Skeletal muscle tissue (tissue), 4 donors: Measurements from ENCODE around the gene ORC5. TPM values are rescaled to one million over a fixed set of nuclear protein-coding genes. Genes with fewer than 3 reads are reported as not detected.

Experiments
- H3K27ac ChIP-seq: one replicate; pipeline ENCODE4 v1.7.0; 2013; ENCODE audit warnings: mild to moderate bottlenecking, low read depth, low read length, inconsistent platforms
- H3K27me3 ChIP-seq, 3 donors: one replicate each; pipeline ENCODE4 v1.7.0; 2013; ENCODE audit warnings: low read length in 3 of 3; ENCODE audit not compliant: control insufficient read depth in 3 of 3, insufficient read depth in 3 of 3
- H3K36me3 ChIP-seq, 3 donors: one replicate each; pipeline ENCODE4 v1.7.0; 2013; ENCODE audit warnings: low read length in 3 of 3; ENCODE audit not compliant: control insufficient read depth in 3 of 3, insufficient read depth in 3 of 3
- H3K4me1 ChIP-seq, 3 donors: one replicate each; pipeline ENCODE4 v1.7.0; 2013; ENCODE audit warnings: low read length in 3 of 3, mild to moderate bottlenecking in 3 of 3; ENCODE audit not compliant: control insufficient read depth in 3 of 3, insufficient read depth in 3 of 3
- H3K4me3 ChIP-seq, 3 donors: one replicate each; pipeline ENCODE4 v1.7.0; 2013; ENCODE audit warnings: low read length in 3 of 3
- H3K9ac ChIP-seq, 3 donors: one replicate each; pipeline ENCODE4 v1.7.0; 2013; ENCODE audit warnings: low read length in 3 of 3, mild to moderate bottlenecking in 3 of 3, moderate library complexity in 2 of 3, low read depth in 1 of 3
- H3K9me3 ChIP-seq, 3 donors: one replicate each; pipeline ENCODE4 v1.7.0; 2013; ENCODE audit warnings: low read length in 3 of 3; ENCODE audit not compliant: control insufficient read depth in 3 of 3
- total RNA-seq: library from RNA; depleted of rRNA; stranded (reverse); fragments of >200 nt; gene quantifications from one replicate; pipeline ENCODE4 v1.2.3, GENCODE V29; 2014
- donor health status: Osteomylitis.

Gene ORC5
- total RNA-seq, 1 donor from 2014 or later, result 24.0 TPM

- Histone ChIP-seq H3K4me1 (no peaks in the 10 kb centered on the region), H3K4me3 (no peak overlapping the region), H3K36me3 (peaks cover 0 to 9% (median 5%) of the 10 kb centered on the region in 3 donors), H3K27me3 (no peaks in the 10 kb centered on the region), H3K27ac (no peak overlapping the region), H3K9ac (no peak overlapping the region), H3K9me3 (no peaks in the 10 kb centered on the region)
Measured at GRCh38 chr7:104161244-104161643, 46.6 kb downstream of the ORC5 start.

- Histone ChIP-seq H3K27ac (no peak overlapping the region), H3K9ac (no peak overlapping the region)
Measured at GRCh38 chr7:104160375-104160774, 47.4 kb downstream of the ORC5 start.

GRCh38 chr7:104156842-104157277 lies 51.0 kb downstream of the ORC5 start:
- H3K36me3 ChIP-seq, result peaks cover 0 to 3% (median 0%) of the 10 kb centered on the region in 3 donors
- H3K4me3 ChIP-seq, result no peak overlapping the region
- no peaks in the 10 kb centered on the region for H3K27me3 ChIP-seq

More at GRCh38 chr7:104160375-104160774, 47.4 kb downstream of the ORC5 start:
- Histone ChIP-seq H3K9me3 (no peaks in the 10 kb centered on the region), H3K4me1 (no peaks in the 10 kb centered on the region), H3K4me3 (no peak overlapping the region), H3K36me3 (peaks cover 0 to 9% (median 5%) of the 10 kb centered on the region in 3 donors), H3K27me3 (no peaks in the 10 kb centered on the region)

GRCh38 chr7:104153287-104153686 lies 54.5 kb downstream of the ORC5 start:
- Histone ChIP-seq H3K9ac (no peak overlapping the region), H3K4me1 (no peaks in the 10 kb centered on the region), H3K4me3 (no peak overlapping the region), H3K27ac (no peak overlapping the region), H3K36me3 (peaks cover 0 to 3% (median 0%) of the 10 kb centered on the region in 3 donors), H3K27me3 (no peaks in the 10 kb centered on the region), H3K9me3 (no peaks in the 10 kb centered on the region)

More at GRCh38 chr7:104156842-104157277, 51.0 kb downstream of the ORC5 start:
- no peak overlapping the region for H3K9ac ChIP-seq
- no peaks in the 10 kb centered on the region for H3K9me3 ChIP-seq
- H3K4me1 ChIP-seq, result no peaks in the 10 kb centered on the region
- no peak overlapping the region for H3K27ac ChIP-seq

- no peaks in the 10 kb centered on the region for H3K4me1 ChIP-seq
- H3K36me3 ChIP-seq, result peaks cover 0 to 3% (median 0%) of the 10 kb centered on the region in 3 donors
Measured at GRCh38 chr7:104152468-104152867, 55.3 kb downstream of the ORC5 start.

GRCh38 chr7:104150470-104150869 lies 57.3 kb downstream of the ORC5 start:
- Histone ChIP-seq H3K4me3 (no peak overlapping the region), H3K9ac (no peak overlapping the region), H3K27me3 (no peaks in the 10 kb centered on the region), H3K27ac (no peak overlapping the region), H3K9me3 (no peaks in the 10 kb centered on the region), H3K4me1 (no peaks in the 10 kb centered on the region), H3K36me3 (peaks cover 0 to 3% (median 0%) of the 10 kb centered on the region in 3 donors)

More at GRCh38 chr7:104152468-104152867, 55.3 kb downstream of the ORC5 start:
- H3K9ac ChIP-seq, result no peak overlapping the region
- no peaks in the 10 kb centered on the region for H3K27me3 ChIP-seq
- H3K27ac ChIP-seq, result no peak overlapping the region
- H3K4me3 ChIP-seq, result no peak overlapping the region
- H3K9me3 ChIP-seq, result no peaks in the 10 kb centered on the region

GRCh38 chr7:104149822-104150221 lies 58.0 kb downstream of the ORC5 start:
- Histone ChIP-seq H3K36me3 (peaks cover 0 to 3% (median 0%) of the 10 kb centered on the region in 3 donors), H3K4me1 (no peaks in the 10 kb centered on the region), H3K27ac (no peak overlapping the region), H3K27me3 (no peaks in the 10 kb centered on the region), H3K9me3 (no peaks in the 10 kb centered on the region), H3K4me3 (no peak overlapping the region), H3K9ac (no peak overlapping the region)

GRCh38 chr7:104142147-104142546 lies 65.7 kb downstream of the ORC5 start:
- no peaks in the 10 kb centered on the region for H3K4me1 ChIP-seq
- no peaks in the 10 kb centered on the region for H3K36me3 ChIP-seq
- no peak overlapping the region for H3K9ac ChIP-seq
- no peaks in the 10 kb centered on the region for H3K27me3 ChIP-seq
- no peaks in the 10 kb centered on the region for H3K9me3 ChIP-seq
- no peak overlapping the region for H3K4me3 ChIP-seq
- no peak overlapping the region for H3K27ac ChIP-seq

- Histone ChIP-seq H3K4me1 (peaks cover 0 to 8% (median 4%) of the 10 kb centered on the region in 3 donors), H3K27me3 (no peaks in the 10 kb centered on the region), H3K9ac (no peak overlapping the region), H3K27ac (no peak overlapping the region), H3K36me3 (peaks cover 0 to 16% (median 3%) of the 10 kb centered on the region in 3 donors), H3K9me3 (no peaks in the 10 kb centered on the region), H3K4me3 (no peak overlapping the region)
Measured at GRCh38 chr7:104137971-104138370, 69.8 kb downstream of the ORC5 start.

- H3K4me1 ChIP-seq, result peaks cover 0 to 8% (median 4%) of the 10 kb centered on the region in 3 donors
- no peak overlapping the region for H3K9ac ChIP-seq
- H3K4me3 ChIP-seq, result no peak overlapping the region
- no peak overlapping the region for H3K27ac ChIP-seq
- H3K27me3 ChIP-seq, result no peaks in the 10 kb centered on the region
- no peaks in the 10 kb centered on the region for H3K9me3 ChIP-seq
- H3K36me3 ChIP-seq, result peaks cover 0 to 16% (median 3%) of the 10 kb centered on the region in 3 donors
Measured at GRCh38 chr7:104137511-104137910, 70.3 kb downstream of the ORC5 start.
